NOMO-1 treated with DMSO at 0.1 percent for 48 hours (cell line): ENCODE results near the gene MRPL10.

Experiments used
- DNase-seq: peaks from one replicate; lab custom pipeline; 2025; ENCODE audit not compliant: unreplicated experiment; lab: John Stamatoyannopoulos, UW

The MRPL10 gene

GRCh38 chr17:47815106-47815918, 16.0 kb downstream of the MRPL10 start:
- DNase-seq = no peak

GRCh38 chr17:47813512-47814031, 17.8 kb downstream of the MRPL10 start:
- DNase-seq = no peak

- no peak for DNase-seq
Measured at GRCh38 chr17:47813077-47813476, 18.3 kb downstream of the MRPL10 start.

GRCh38 chr17:47812146-47812920, 19.0 kb downstream of the MRPL10 start:
- DNase-seq = no peak

- DNase-seq = no peak
Measured at GRCh38 chr17:47811709-47812108, 19.6 kb downstream of the MRPL10 start.

GRCh38 chr17:47810901-47811635, 20.3 kb downstream of the MRPL10 start:
- no peak for DNase-seq

- no peak for DNase-seq
Measured at GRCh38 chr17:47810200-47810821, 21.0 kb downstream of the MRPL10 start.

- DNase-seq = no peak
Measured at GRCh38 chr17:47808830-47809480, 22.4 kb downstream of the MRPL10 start.

- DNase-seq = no peak
Measured at GRCh38 chr17:47808036-47808829, 23.1 kb downstream of the MRPL10 start.

- DNase-seq = no peak
Measured at GRCh38 chr17:47807421-47807820, 23.9 kb downstream of the MRPL10 start.

GRCh38 chr17:47806913-47807255, 24.5 kb downstream of the MRPL10 start:
- DNase-seq = no peak

- no peak for DNase-seq
Measured at GRCh38 chr17:47806026-47806912, 25.1 kb downstream of the MRPL10 start.

GRCh38 chr17:47804461-47804860, 26.9 kb downstream of the MRPL10 start:
- DNase-seq = no peak

- DNase-seq = no peak
Measured at GRCh38 chr17:47803751-47804150, 27.6 kb downstream of the MRPL10 start.

- DNase-seq = no peak
Measured at GRCh38 chr17:47803201-47803600, 28.1 kb downstream of the MRPL10 start.

GRCh38 chr17:47802341-47803022, 28.9 kb downstream of the MRPL10 start:
- peak; percentile 16 for DNase-seq

GRCh38 chr17:47801906-47802305, 29.4 kb downstream of the MRPL10 start:
- no peak for DNase-seq

- no peak for DNase-seq
Measured at GRCh38 chr17:47801176-47801765, 30.1 kb downstream of the MRPL10 start.
